SK-N-SH (cell line): Measurements from ENCODE around the gene CCDC198.

Experiments used
- RXRA ChIP-seq: IDR thresholded peaks from 2 replicates; pipeline ENCODE4 v1.4.0; 2012; ENCODE audit warnings: low read depth, mild to moderate bottlenecking, borderline replicate concordance
- TF ChIP-seq, protein P1 (sequence below): fragments of 200-600 bp; sonication (generic); IDR thresholded peaks from 2 replicates; pipeline ENCODE4 v1.6.1; 2017; ENCODE audit warnings: antibody characterized with exemption, mild to moderate bottlenecking, moderate library complexity

GRCh38 chr14:57512220-57512619 is 18.6 kb upstream of the CCDC198 start:
- TF ChIP-seq, protein P1, sequence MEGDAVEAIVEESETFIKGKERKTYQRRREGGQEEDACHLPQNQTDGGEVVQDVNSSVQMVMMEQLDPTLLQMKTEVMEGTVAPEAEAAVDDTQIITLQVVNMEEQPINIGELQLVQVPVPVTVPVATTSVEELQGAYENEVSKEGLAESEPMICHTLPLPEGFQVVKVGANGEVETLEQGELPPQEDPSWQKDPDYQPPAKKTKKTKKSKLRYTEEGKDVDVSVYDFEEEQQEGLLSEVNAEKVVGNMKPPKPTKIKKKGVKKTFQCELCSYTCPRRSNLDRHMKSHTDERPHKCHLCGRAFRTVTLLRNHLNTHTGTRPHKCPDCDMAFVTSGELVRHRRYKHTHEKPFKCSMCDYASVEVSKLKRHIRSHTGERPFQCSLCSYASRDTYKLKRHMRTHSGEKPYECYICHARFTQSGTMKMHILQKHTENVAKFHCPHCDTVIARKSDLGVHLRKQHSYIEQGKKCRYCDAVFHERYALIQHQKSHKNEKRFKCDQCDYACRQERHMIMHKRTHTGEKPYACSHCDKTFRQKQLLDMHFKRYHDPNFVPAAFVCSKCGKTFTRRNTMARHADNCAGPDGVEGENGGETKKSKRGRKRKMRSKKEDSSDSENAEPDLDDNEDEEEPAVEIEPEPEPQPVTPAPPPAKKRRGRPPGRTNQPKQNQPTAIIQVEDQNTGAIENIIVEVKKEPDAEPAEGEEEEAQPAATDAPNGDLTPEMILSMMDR: no peak
- no peak for TF ChIP-seq RXRA
